Measurements from ENCODE around the gene CDH4.

Gene CDH4

DNA sequence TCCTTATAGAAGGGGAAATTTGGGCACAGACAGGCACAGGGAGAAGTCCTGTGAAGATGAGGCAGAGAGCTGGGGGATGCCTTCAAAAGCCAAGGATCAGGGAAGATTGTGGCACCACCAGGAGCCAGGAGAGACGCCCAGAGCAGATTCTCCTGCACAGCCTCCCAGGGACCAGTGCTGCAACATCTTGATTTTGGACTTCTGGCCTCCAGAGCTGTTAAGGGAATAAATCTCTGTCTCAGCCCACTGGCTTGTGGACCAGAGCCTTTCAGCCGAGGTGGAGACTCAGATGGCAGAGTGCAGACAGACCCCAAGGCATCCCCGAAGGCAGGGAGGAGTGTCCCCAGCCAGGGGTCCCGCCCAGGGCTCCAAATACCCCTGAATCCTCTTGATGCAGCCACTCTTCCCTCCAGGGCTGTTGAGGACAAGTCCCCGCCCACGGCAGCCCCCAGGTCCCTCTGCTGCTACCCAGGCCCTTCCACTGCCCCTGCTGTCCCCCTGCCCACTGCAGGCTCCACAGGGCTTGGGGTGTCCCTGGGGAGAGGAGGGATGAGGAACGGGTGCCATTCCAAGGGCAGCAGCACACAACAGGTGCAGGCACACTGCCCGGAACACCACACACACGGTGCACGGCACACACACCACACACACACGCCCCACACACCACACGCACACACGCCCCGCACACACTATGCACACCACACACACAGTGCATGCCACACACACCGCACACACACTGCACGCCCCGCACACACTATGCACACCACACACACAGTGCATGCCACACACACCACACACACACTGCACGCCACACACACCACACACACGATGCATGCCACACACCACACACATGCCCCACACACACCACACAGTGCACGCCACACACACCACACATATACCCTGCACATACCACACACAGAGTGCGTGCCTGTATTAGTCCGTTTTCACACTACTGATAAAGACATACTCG lies 502.2 kb downstream of the CDH4 start:
- no peaks in the 10 kb centered on the region for H3K36me3 ChIP-seq (ENCODE audit: insufficient read depth, low read length)
- H3K9me3 ChIP-seq (ENCODE audit: low read length): peaks cover 4% of the 10 kb centered on the region
- no peaks in the 10 kb centered on the region for H3K4me1 ChIP-seq (ENCODE audit: insufficient read depth, low read length)
- no peaks in the 10 kb centered on the region for H3K27me3 ChIP-seq (ENCODE audit: control insufficient read depth in 1 of 2, insufficient read depth in 2 of 2, low read length in 2 of 2)
- no peak overlapping the region for H3K4me3 ChIP-seq (ENCODE audit: low read depth in 1 of 2, low read length in 2 of 2)
- no peak overlapping the region for H3K9ac ChIP-seq (ENCODE audit: low read length)
- no peak overlapping the region for H3K27ac ChIP-seq (ENCODE audit: low read depth, low read length)

DNA sequence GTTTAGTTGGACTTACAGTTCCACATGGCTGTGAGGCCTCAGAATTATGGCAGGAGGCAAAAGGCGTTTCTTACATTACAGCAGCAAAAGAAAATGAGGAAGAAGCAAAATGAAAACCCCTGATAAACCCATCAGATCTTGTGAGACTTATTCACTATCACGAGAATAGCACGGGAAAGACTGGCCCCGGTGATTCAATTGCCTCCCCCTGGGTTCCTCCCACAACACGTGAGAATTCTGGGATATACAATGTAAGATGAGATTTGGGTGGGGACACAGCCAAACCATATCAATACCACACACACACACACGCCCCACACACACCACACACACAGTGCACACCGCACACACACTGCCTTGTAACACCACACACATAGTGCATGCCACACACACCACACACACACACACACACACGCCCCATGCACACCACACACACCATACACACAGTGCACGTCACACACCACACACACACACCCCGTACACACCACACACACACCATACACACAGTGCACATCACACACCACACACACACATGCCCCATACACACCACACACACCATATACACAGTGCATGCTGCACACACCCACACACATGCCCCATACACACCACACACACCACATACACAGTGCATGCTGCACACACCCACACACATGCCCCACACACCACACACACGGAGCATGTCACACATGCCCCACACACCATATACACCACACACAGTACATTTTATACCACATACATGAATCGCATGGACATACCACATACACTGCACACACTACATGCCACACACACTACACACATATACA lies 503.1 kb downstream of the CDH4 start:
- Histone ChIP-seq H3K36me3 (ENCODE audit: insufficient read depth, low read length) (no peaks in the 10 kb centered on the region), H3K9me3 (ENCODE audit: low read length) (peaks cover 4% of the 10 kb centered on the region), H3K27ac (ENCODE audit: low read depth, low read length) (no peak overlapping the region), H3K4me3 (ENCODE audit: low read depth in 1 of 2, low read length in 2 of 2) (no peak overlapping the region), H3K4me1 (ENCODE audit: insufficient read depth, low read length) (no peaks in the 10 kb centered on the region), H3K27me3 (ENCODE audit: control insufficient read depth in 1 of 2, insufficient read depth in 2 of 2, low read length in 2 of 2) (no peaks in the 10 kb centered on the region), H3K9ac (ENCODE audit: low read length) (no peak overlapping the region)

- Histone ChIP-seq H3K36me3 (ENCODE audit: insufficient read depth, low read length) (no peaks in the 10 kb centered on the region), H3K27ac (ENCODE audit: low read depth, low read length) (no peak overlapping the region), H3K9me3 (ENCODE audit: low read length) (peaks cover under 1% of the 10 kb centered on the region), H3K4me1 (ENCODE audit: insufficient read depth, low read length) (no peaks in the 10 kb centered on the region), H3K4me3 (ENCODE audit: low read depth in 1 of 2, low read length in 2 of 2) (no peak overlapping the region), H3K27me3 (ENCODE audit: control insufficient read depth in 1 of 2, insufficient read depth in 2 of 2, low read length in 2 of 2) (no peaks in the 10 kb centered on the region), H3K9ac (ENCODE audit: low read length) (no peak overlapping the region)
Measured at GRCh38 chr20:61755971-61756845, 504.1 kb downstream of the CDH4 start.

GRCh38 chr20:61756966-61757677 lies 505.1 kb downstream of the CDH4 start:
- H3K27me3 ChIP-seq (ENCODE audit: control insufficient read depth in 1 of 2, insufficient read depth in 2 of 2, low read length in 2 of 2): no peaks in the 10 kb centered on the region
- H3K9ac ChIP-seq (ENCODE audit: low read length): no peak overlapping the region
- no peak overlapping the region for H3K27ac ChIP-seq (ENCODE audit: low read depth, low read length)
- no peaks in the 10 kb centered on the region for H3K9me3 ChIP-seq (ENCODE audit: low read length)
- no peak overlapping the region for H3K4me3 ChIP-seq (ENCODE audit: low read depth in 1 of 2, low read length in 2 of 2)
- no peaks in the 10 kb centered on the region for H3K4me1 ChIP-seq (ENCODE audit: insufficient read depth, low read length)
- H3K36me3 ChIP-seq (ENCODE audit: insufficient read depth, low read length): no peaks in the 10 kb centered on the region

GRCh38 chr20:61757678-61758563 lies 505.9 kb downstream of the CDH4 start:
- no peaks in the 10 kb centered on the region for H3K27me3 ChIP-seq (ENCODE audit: control insufficient read depth in 1 of 2, insufficient read depth in 2 of 2, low read length in 2 of 2)
- H3K9me3 ChIP-seq (ENCODE audit: low read length): no peaks in the 10 kb centered on the region
- H3K36me3 ChIP-seq (ENCODE audit: insufficient read depth, low read length): no peaks in the 10 kb centered on the region
- H3K27ac ChIP-seq (ENCODE audit: low read depth, low read length): no peak overlapping the region
- H3K9ac ChIP-seq (ENCODE audit: low read length): no peak overlapping the region
- no peak overlapping the region for H3K4me3 ChIP-seq (ENCODE audit: low read depth in 1 of 2, low read length in 2 of 2)
- H3K4me1 ChIP-seq (ENCODE audit: insufficient read depth, low read length): no peaks in the 10 kb centered on the region

GRCh38 chr20:61758564-61759200 lies 506.6 kb downstream of the CDH4 start:
- H3K4me3 ChIP-seq (ENCODE audit: low read depth in 1 of 2, low read length in 2 of 2): no peak overlapping the region
- H3K9me3 ChIP-seq (ENCODE audit: low read length): no peaks in the 10 kb centered on the region
- H3K36me3 ChIP-seq (ENCODE audit: insufficient read depth, low read length): no peaks in the 10 kb centered on the region
- no peaks in the 10 kb centered on the region for H3K27me3 ChIP-seq (ENCODE audit: control insufficient read depth in 1 of 2, insufficient read depth in 2 of 2, low read length in 2 of 2)
- no peak overlapping the region for H3K9ac ChIP-seq (ENCODE audit: low read length)
- H3K4me1 ChIP-seq (ENCODE audit: insufficient read depth, low read length): no peaks in the 10 kb centered on the region
- H3K27ac ChIP-seq (ENCODE audit: low read depth, low read length): no peak overlapping the region

DNA sequence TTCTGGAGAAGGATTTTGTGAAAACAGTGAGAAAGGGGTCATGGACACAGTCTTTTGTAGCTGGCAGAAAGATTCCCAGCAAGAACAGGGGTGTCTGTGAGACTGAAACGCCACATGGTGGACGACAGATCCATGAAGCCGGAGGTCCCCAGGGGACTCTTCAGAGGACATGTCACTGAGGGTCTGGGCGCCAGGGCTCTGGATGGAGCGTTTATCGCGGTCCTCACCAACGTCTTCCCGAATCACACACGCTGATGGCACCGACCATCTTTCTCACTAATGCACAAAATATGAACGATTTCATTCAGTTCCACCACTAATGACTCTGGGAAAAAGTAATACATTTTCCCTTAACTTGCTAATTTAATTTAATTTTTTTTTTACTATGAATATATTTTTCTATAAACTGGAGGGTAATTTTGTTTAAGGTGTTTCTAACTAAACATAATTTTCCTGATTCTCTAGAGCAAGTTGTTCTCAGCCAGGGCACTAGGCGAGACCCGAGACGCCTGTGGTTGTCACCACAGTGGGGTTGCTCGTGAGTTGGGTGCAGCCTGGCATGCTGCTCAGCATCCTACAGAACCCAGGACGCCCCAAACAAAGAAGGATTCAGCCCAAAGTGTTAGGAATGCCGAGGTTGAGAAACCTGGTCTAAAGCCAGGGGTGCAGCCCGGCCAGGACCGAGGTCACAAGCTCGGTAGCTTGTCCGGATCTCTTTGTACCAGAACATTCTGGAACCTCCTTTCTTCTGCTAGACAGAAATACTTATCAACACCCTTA lies 507.4 kb downstream of the CDH4 start:
- H3K4me1 ChIP-seq (ENCODE audit: insufficient read depth, low read length): no peaks in the 10 kb centered on the region
- H3K36me3 ChIP-seq (ENCODE audit: insufficient read depth, low read length): no peaks in the 10 kb centered on the region
- H3K27ac ChIP-seq (ENCODE audit: low read depth, low read length): no peak overlapping the region
- H3K4me3 ChIP-seq (ENCODE audit: low read depth in 1 of 2, low read length in 2 of 2): no peak overlapping the region
- no peak overlapping the region for H3K9ac ChIP-seq (ENCODE audit: low read length)
- no peaks in the 10 kb centered on the region for H3K9me3 ChIP-seq (ENCODE audit: low read length)
- no peaks in the 10 kb centered on the region for H3K27me3 ChIP-seq (ENCODE audit: control insufficient read depth in 1 of 2, insufficient read depth in 2 of 2, low read length in 2 of 2)

DNA sequence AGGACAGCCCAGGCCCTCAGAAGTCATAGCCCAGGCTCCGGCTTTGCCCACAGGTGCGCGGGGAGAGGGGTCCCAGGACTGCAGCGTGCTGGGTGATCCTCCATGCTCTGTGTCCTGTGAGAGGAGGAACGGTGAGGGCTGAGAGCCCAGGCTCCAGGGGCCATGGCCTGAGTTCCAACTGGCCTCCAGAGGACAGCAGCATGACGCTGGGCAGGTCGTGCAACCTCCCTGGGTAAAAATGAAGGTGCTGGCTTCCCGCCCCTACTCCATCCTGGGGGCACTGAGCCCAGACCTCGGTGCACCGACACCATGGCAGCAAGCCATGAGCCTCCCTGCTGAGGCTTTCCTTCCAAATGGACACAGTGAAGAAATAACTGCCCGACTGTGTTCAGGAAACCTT lies 508.3 kb downstream of the CDH4 start:
- Histone ChIP-seq H3K4me3 (ENCODE audit: low read depth in 1 of 2, low read length in 2 of 2) (no peak overlapping the region), H3K36me3 (ENCODE audit: insufficient read depth, low read length) (no peaks in the 10 kb centered on the region), H3K4me1 (ENCODE audit: insufficient read depth, low read length) (no peaks in the 10 kb centered on the region), H3K9me3 (ENCODE audit: low read length) (no peaks in the 10 kb centered on the region), H3K27ac (ENCODE audit: low read depth, low read length) (no peak overlapping the region), H3K9ac (ENCODE audit: low read length) (no peak overlapping the region), H3K27me3 (ENCODE audit: control insufficient read depth in 1 of 2, insufficient read depth in 2 of 2, low read length in 2 of 2) (peaks cover 0 to 2% of the 10 kb centered on the region in 2 donors)

DNA sequence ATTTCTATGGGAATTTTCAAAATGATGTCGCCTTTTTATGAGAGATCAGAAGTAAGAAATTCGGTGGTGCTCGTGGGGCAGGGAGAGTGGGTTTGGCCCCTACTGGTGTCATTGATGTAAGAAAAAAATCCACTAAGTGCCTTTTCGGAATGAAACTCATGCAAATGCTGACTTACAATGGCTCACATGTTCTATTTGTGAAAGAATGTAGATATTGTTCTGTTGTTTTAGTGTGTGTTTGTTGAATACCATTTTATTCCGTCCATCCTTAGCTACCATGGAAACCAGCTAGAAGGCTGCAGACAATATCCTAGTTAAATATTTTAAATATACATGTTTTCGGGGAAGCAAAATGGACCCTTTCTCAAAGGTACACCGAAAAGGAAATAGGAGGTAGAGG lies 508.7 kb downstream of the CDH4 start:
- Histone ChIP-seq H3K27ac (ENCODE audit: low read depth, low read length) (no peak overlapping the region), H3K9ac (ENCODE audit: low read length) (no peak overlapping the region), H3K4me1 (ENCODE audit: insufficient read depth, low read length) (no peaks in the 10 kb centered on the region), H3K36me3 (ENCODE audit: insufficient read depth, low read length) (no peaks in the 10 kb centered on the region), H3K4me3 (ENCODE audit: low read depth in 1 of 2, low read length in 2 of 2) (no peak overlapping the region), H3K9me3 (ENCODE audit: low read length) (no peaks in the 10 kb centered on the region), H3K27me3 (ENCODE audit: control insufficient read depth in 1 of 2, insufficient read depth in 2 of 2, low read length in 2 of 2) (peaks cover 0 to 6% of the 10 kb centered on the region in 2 donors)
